ENCODE data around the gene TRIM56.

Gene TRIM56

DNA sequence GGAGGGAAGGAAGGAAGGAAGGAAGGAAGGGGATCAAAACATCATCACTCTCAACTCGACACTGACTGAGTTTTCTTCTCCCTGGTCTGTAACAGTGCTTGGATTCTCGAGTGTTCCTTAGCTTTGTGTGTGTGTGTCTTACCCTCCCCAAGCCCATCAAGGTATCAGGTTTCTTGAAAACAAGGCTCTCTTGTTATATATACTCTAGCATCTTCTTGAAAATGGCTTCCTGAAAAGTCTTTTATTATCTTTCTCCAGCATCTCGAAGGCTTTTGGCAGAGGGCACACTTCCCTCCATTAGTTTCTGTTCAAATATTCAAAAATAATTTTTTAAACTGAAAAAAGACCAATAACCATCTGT, 55.0 kb downstream of the TRIM56 start:
- Histone ChIP-seq H3K27ac (ENCODE audit: low read length) (no peak overlapping the region), H3K4me1 (ENCODE audit: control insufficient read depth, low read depth, low read length) (no peaks in the 10 kb centered on the region), H3K9me3 (ENCODE audit: control insufficient read depth, low read depth, low read length) (no peaks in the 10 kb centered on the region), H3K27me3 (ENCODE audit: control insufficient read depth, insufficient read depth, low read length) (no peaks in the 10 kb centered on the region), H3K4me3 (ENCODE audit: low read length) (no peak overlapping the region), H3K9ac (ENCODE audit: low read length) (no peak overlapping the region), H3K36me3 (ENCODE audit: control insufficient read depth, low read depth, low read length) (no peaks in the 10 kb centered on the region)

DNA sequence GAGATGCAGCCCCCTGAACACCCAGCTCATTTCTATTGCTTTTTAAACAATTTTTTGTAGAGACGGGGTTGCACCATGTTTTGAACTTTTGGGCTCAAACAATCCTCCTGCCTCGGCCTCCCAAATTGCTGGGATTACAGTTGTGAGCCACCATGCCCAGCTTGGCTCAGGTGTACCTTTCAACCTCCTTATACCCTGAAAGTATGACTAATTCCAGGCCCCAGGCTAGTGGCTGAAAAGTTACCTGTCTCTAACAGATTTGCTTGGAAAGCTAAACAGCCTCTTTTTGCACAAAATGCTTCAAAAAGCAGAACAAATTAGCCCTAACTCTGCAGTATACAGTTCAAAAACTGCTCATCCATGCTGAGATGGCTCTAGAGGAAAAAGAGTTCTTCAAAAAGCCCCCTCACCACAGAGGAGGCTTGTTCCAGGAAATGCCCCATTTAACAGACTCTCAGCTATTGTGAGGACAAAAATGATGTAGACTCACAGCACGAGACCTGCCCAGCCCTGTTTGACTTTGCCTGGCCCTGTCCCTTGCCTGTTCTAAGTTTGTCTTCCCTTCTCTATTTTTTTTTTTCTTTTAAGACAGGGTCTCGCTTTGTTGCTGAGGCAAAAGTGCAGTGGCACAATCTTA, 55.6 kb downstream of the TRIM56 start:
- H3K9me3 ChIP-seq (ENCODE audit: control insufficient read depth, low read depth, low read length) = no peaks in the 10 kb centered on the region
- no peaks in the 10 kb centered on the region for H3K4me1 ChIP-seq (ENCODE audit: control insufficient read depth, low read depth, low read length)
- no peak overlapping the region for H3K4me3 ChIP-seq (ENCODE audit: low read length)
- H3K36me3 ChIP-seq (ENCODE audit: control insufficient read depth, low read depth, low read length) = no peaks in the 10 kb centered on the region
- no peaks in the 10 kb centered on the region for H3K27me3 ChIP-seq (ENCODE audit: control insufficient read depth, insufficient read depth, low read length)
- no peak overlapping the region for H3K27ac ChIP-seq (ENCODE audit: low read length)
- H3K9ac ChIP-seq (ENCODE audit: low read length) = no peak overlapping the region

Data from iPS-18a (cell line).